ENCODE measurements around the gene ATXN1L.

DNA sequence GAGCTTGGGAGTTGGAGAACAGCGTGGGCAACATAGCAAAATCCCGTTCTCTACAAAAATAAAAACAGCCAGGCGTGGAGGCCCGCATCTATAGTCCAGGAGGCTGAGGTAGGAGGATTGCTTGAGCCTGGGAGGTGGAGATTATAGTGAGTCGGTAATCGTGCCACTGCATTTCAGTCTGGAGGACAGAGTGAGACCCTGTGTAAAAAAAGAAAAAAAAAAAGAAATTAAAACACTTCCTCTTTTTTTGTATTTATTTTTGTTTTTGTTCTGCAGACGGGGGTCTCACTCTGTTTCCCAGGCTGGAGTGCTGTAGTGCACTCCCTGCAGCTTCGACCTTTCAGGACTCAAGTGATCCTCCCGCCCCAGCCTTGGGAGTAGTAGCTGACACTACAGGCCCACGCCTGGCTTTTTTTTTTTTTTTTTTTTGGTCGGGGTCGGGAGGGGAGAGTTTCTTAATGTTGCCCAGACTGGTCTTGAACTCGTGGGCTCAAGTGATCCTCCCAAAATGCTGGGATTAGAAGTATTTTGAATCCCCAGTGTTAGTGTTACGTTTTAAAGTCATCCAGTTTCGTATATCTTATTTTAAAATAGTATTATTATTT, 51.1 kb downstream of the ATXN1L start:
- TF ChIP-seq, protein P1, sequence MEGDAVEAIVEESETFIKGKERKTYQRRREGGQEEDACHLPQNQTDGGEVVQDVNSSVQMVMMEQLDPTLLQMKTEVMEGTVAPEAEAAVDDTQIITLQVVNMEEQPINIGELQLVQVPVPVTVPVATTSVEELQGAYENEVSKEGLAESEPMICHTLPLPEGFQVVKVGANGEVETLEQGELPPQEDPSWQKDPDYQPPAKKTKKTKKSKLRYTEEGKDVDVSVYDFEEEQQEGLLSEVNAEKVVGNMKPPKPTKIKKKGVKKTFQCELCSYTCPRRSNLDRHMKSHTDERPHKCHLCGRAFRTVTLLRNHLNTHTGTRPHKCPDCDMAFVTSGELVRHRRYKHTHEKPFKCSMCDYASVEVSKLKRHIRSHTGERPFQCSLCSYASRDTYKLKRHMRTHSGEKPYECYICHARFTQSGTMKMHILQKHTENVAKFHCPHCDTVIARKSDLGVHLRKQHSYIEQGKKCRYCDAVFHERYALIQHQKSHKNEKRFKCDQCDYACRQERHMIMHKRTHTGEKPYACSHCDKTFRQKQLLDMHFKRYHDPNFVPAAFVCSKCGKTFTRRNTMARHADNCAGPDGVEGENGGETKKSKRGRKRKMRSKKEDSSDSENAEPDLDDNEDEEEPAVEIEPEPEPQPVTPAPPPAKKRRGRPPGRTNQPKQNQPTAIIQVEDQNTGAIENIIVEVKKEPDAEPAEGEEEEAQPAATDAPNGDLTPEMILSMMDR (IDR thresholded peaks at IDR 0.05; ENCODE audit: poor library complexity), result no peak
- TF ChIP-seq EZH2 (IDR thresholded peaks at IDR 0.05; ENCODE audit: borderline replicate concordance), result no peak
- no peak for TF ChIP-seq EZH2phosphoT487 (IDR thresholded peaks at IDR 0.05; ENCODE audit: low read depth, severe bottlenecking, unreplicated experiment)
